GM12872 (cell line): ENCODE measurements around the gene ANAPC4.

Experiments
- TF ChIP-seq, protein P1 (sequence below): IDR thresholded peaks from 3 replicates; pipeline ENCODE4 v1.5.1; 2011; ENCODE audit warnings: low read depth, mild to moderate bottlenecking, low read length, moderate library complexity; ENCODE audit not compliant: insufficient read depth

Gene ANAPC4

DNA sequence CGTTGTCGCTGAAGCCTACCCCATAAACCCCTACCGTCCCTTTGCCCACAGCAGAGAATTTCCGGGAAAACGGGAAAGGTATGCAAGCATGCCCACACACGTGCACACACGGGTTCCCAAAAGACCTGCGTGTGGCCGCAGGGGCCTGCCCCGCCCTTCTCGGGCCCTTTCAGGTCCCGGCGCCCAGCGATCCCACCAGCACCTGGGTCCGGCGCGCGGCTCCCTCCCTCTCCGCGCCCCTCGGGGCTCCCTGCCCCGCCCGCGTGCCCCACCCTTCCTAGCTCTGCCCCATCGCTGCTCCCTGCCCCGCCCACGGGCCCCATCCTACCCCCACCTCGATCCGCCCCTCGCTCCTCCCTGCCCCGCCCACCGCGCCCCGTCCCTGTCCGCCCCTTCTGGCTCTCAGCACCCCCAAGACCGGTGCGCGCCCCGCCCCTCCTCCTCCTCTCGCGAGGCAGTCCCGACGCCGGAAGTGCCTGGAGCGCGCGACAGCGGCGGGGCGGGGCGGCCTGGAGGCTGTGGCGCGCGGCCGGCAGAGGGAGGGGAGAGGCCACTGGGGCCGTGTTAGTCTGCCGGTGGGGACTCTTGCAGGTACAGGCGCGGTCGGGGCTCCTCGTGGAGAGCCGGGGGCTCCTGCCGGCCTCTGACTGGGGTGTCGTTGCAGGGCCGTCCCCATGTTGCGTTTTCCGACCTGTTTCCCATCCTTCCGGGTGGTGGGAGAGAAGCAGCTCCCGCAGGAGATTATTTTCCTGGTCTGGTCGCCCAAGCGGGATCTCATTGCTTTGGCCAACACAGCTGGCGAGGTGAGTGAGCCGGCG lies at the start of gene ANAPC4:
TSS of gene ANAPC4 (plus strand) at position 510 of the 818 bp plus-strand sequence. CDS start at position 675, 165 bp downstream.
- TF ChIP-seq, protein P1, sequence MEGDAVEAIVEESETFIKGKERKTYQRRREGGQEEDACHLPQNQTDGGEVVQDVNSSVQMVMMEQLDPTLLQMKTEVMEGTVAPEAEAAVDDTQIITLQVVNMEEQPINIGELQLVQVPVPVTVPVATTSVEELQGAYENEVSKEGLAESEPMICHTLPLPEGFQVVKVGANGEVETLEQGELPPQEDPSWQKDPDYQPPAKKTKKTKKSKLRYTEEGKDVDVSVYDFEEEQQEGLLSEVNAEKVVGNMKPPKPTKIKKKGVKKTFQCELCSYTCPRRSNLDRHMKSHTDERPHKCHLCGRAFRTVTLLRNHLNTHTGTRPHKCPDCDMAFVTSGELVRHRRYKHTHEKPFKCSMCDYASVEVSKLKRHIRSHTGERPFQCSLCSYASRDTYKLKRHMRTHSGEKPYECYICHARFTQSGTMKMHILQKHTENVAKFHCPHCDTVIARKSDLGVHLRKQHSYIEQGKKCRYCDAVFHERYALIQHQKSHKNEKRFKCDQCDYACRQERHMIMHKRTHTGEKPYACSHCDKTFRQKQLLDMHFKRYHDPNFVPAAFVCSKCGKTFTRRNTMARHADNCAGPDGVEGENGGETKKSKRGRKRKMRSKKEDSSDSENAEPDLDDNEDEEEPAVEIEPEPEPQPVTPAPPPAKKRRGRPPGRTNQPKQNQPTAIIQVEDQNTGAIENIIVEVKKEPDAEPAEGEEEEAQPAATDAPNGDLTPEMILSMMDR: no peak

- TF ChIP-seq, protein P1: no peak
These were observed 46.7 kb upstream of the ANAPC4 start for GRCh38 chr4:25330335-25330734.

- TF ChIP-seq, protein P1: no peak
These were observed 45.9 kb upstream of the ANAPC4 start for GRCh38 chr4:25330905-25331808.

GRCh38 chr4:25343671-25344070 lies 33.4 kb upstream of the ANAPC4 start:
- TF ChIP-seq, protein P1: no peak

DNA sequence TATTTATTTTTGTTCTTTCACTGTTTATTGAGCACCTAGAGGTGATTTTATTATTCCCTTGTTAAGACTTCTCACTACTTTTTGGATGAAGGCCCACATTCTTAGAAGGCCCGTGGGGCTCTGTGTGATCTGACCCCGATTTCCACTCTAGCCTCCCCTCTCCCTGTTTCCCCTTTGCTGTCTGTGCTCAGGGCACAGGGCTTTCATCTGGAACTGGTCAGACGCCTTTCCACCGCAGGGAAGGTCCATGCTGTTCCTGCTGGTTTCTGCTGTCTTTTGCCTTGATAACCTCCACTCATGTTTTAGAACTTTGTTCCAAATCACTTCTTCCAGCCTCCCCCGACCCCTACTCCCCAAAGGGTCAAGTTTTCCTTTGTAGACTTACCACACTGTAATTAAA lies 31.3 kb upstream of the ANAPC4 start:
- TF ChIP-seq, protein P1: no peak

- TF ChIP-seq, protein P1: no peak
These were observed 30.1 kb upstream of the ANAPC4 start for GRCh38 chr4:25346913-25347312.

DNA sequence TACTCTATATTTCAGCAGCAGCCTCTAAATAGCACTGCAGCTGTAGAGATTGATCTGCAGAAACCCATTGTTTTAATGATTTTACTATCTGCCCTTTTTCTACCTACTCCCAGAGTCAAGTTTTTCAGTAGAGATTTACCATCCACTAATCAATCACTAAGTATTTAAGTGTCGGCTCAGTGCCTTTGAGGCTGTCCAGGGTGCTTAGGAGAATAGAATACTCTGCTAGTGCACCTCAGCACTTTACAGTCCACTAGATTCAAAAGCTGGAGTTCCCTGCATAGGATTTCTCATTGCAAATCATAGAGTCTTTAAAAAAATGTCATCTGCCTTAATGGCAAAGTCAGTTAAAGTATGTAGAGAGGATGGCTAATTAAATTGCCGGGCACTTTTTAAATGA lies 29.6 kb upstream of the ANAPC4 start:
- TF ChIP-seq, protein P1: no peak
